Ramos (cell line): ENCODE measurements around the gene SEC23IP.
"Not testable (repeated sequence)": the region's sequence is repeated elsewhere in the genome, so short reads cannot be mapped to it uniquely, and the experiment has no call there.

Experiments used
- in situ Hi-C: fragments of 300-500 bp; cut with MboI; formaldehyde crosslinking; loops from one replicate; pipeline ENCODE4 v1.14.3; 2022; ENCODE audit warnings: low sequenced_read_pairs; ENCODE audit not compliant: unreplicated experiment

The SEC23IP gene

DNA sequence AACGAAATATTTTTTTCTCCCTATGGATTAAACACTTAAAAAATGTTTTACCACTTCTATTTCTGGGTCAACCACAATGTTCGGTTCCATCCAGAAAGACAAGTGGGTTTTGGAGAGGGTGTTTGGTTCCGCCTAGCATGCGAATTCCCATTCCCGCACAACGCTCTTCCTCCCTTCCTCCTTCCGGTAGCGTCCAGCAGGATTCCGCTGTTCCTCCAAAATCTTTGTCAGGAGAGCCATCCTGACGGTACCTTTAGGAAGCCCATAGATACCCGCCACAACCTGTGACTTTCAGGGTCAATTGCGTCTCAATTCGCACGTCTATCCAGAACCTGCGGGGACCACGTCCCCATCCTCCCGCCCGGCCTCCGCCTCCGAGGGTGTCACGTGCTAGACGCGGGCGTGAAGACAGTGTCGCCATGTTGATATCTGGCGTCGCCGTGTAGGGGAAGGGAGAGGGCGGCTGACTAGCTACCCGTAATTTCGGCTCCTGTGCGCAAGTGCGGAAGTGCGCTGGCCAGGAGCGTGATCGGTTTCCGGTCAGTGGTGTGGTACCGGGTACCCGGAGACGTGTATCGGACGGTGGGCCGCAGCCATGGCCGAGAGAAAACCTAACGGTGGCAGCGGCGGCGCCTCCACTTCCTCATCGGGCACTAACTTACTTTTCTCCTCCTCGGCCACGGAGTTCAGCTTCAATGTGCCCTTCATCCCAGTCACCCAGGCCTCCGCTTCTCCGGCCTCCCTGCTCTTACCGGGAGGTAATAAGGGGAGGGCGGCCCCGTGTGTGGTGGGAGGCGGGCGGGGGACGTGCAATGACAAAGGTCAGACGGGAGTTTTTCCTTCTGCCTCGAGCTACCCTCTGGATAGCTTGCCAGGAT is at the start of gene SEC23IP:
TSS of gene SEC23IP (plus strand) at position 543 of the 878 bp plus-strand sequence. CDS start at position 596, 53 bp downstream.
- in situ Hi-C loops = no loop called here

DNA sequence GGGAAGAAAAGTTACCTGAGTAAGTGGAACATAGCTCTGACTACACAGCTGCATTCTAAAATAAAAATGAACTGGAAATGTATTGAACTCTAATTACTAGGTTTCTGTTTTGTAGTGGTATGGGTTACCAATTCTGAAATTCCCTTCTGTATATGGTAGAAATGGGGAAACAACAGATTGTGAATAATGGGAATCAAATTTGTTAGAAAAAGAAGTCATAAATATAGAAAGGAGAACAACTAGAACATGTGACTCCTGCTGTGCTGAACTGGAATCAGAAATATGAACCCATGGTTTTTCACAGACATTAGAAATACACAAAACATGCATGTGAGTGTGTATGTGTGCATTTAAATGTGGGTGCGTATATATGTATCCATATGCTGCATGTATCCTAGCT is 46.9 kb upstream of the SEC23IP start:
- in situ Hi-C loops = no loop called here

DNA sequence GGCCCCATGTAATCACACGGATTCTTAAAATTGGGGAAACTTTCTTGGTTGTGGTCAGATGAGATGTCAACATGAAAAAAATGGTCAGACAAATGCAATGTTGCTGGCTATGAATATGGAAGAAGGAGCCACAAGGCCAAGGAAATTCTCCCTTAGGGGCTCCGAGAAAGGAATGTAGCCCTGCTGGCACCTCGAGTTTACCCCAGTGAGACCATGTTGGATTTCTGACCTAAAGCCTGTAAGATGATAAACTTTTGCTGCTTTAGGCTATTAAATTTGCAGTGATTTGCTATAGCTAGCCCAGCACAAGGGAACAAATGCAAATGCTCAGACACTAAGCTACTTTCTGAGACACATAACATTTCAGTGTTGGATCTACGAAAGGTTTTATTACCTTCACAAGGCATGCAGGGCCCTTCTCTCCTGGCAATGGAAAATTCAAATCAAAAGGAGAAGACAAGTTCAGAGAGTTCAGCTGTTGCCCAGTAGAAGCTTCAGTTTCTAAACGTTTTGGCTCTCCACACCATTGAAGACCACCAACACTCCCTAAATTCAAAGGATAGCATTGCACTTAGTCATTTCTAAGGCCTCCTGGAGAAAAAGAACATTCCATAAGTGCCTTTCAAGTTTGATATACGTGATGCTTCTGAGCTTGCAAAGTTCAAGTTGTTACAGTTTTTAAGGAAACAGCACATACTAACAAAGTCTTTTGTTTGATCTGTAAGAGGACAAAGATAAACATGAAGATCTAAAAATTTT is 43.3 kb upstream of the SEC23IP start:
- in situ Hi-C loops = no loop called here

DNA sequence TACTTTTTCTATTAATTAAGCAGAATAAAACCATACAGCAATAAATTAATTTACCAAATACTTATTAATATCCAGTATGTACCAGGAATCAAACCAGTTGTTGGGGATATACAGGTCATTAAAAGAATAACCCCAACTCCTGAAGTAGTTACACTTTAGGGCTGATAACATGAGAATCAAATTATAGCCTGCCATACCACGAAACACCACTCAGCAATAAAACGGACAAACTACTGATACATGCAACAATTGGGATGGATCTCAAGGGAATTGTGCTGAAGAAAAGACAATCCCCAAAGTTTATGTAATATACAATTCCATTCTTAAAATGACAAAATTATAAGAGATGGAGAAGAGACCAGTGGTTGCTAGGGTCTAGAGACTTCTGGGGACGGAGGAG is 42.6 kb upstream of the SEC23IP start:
- in situ Hi-C loops = loop anchor here (10.0 kb wide), 2 partner anchors 155 to 655 kb away; no protein-coding TSS in a partner anchor

DNA sequence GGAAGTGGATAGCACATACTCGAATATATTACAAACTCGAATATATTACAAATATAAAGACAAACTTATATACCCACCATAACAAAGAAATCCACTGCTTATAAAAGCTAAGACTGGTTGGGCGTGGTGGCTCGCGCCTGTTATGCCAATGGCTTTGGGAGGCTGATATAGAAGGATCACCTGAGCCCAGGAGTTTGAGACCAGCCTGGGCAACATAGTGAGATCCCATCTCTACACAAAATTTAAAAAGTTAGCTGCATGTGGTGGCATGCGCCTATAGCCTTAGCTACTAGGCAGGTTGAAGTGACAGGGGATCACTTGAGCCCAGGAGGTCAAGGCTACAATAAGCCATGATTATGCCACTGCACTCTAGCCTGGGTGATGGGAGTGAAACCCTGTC is 40.3 kb upstream of the SEC23IP start:
- in situ Hi-C loops = loop anchor here (10.0 kb wide), 2 partner anchors 157 to 657 kb away; no protein-coding TSS in a partner anchor

DNA sequence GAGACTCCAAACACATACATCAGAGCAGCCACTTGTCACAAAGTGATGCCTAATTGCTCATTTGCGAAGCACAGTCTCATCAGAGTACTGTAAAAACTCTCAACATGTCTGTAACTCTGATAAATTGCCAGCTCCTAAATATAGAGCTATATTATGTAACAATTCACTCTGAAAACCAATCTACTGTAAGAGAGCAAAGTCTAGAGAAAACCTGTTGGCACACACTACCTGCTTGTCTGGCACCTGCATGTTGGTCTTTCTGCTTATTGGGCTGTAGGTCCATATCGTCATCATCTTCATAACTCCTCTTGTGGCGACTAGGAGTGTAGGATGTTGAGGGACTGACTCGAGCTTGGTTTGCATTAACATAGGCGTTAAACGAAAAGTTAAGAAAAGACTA is 39.7 kb upstream of the SEC23IP start:
- in situ Hi-C loops = loop anchor here (10.0 kb wide), 2 partner anchors 158 to 658 kb away; no protein-coding TSS in a partner anchor

DNA sequence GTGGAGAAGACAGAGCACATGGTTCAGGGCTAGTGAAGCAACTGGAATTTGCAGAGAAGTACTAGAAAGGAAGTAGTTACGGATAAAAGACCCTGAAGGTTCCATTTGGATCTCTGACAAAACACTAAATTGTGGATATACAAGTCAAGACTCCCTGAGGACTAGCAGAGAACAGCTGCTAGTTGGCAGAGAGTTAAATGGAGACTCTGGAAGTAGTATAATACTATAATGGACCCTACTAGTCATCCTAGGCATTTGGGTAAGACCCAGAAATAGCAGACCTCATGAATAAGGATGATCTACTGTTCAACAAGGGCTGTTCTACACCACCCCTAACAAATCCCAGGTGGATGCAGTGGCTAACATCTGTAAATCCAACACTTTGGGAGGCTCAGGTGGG is 39.0 kb upstream of the SEC23IP start:
- in situ Hi-C loops = loop anchor here (10.0 kb wide), 2 partner anchors 159 to 659 kb away; no protein-coding TSS in a partner anchor

DNA sequence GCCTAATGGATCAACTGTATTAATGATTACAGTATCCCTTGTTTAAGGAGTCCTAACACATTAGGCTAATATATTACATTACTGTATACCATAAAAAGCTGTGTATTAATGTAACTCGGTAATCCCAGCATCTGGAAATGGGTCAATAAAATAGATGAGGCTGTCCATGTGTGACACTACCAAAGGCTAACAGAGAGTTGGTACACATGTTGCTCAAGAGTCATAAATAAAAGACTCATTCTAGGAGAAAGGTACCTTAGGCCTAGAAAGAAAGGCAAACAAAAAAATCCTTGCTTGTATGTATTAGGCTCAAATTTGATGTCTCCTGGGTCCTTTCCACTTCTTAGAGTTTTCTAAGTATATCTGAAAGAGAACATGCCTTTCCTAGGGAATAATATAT is 34.5 kb upstream of the SEC23IP start:
- in situ Hi-C loops = loop anchor here (10.0 kb wide), 2 partner anchors 163 to 663 kb away; no protein-coding TSS in a partner anchor

DNA sequence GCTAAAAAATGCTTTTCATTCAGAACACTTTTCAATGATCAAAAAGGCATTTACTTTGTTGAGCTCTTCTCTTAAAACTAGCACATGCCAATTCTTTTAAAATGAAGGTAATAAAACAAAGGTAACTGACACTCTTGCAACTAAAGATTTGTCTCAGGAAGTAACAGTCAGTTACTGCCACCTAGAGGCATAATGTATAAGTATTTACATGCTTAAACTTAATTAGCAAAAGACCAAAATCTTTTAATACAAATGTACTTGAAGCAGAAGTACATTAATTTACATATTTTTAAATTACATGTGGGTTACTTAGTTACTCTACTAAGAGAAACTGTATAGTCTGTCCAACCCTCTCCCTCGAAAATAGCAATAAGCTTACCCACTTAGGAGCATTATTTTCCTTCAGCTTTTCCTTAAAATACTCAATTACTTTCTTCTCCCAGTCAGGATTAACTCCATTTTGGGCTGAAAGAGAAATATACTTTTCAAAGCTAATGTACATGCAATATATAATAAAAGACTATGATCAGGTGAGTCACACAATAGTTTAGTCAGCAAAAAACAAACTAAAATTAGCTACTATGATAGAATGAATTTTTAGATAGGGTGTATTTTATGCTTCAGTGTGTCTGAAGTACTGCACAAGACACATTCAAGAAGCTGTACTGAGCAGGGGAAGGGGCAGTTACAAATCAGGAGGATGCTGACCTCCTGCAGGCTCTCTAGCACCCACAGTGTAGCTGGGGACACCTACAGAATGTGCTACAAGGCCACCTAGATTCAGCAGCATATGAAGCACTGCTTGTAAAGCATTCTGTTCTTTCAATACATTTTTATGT is 32.9 kb upstream of the SEC23IP start:
- in situ Hi-C loops = loop anchor here (10.0 kb wide), 2 partner anchors 165 to 665 kb away; no protein-coding TSS in a partner anchor

DNA sequence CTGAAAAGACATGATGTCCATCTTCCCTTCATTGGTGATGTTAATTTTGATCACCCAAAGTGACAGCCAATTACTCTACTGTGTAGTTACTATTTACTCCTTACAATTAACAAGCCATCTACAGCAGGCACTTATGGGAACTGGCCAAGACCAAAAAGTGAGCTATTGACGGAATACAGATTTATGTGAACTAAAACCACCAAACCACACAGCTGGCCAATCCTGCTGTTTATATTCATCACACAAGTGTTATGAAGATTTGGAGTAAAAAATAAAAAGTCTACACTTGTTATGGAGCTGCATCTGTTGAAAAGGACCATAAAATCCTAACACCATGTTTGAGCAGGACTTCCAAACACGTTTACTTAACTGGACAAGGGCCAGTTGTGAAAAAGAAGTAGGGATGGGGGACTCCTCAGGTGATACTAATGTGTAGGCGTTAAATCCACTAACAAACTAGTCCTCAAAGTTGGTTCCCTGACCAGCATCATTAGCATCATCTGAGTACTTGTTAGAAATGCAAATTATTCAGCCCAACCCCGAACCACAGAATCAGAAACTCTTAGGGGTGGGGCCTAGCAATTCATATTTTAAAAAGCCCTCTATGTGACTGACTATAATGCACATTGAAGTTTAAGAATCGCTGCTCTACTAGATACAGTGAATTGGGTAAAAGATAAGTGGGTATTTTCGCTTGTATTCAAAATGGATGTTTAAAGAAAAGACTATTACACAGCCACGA is 31.5 kb upstream of the SEC23IP start:
- in situ Hi-C loops = no loop called here

DNA sequence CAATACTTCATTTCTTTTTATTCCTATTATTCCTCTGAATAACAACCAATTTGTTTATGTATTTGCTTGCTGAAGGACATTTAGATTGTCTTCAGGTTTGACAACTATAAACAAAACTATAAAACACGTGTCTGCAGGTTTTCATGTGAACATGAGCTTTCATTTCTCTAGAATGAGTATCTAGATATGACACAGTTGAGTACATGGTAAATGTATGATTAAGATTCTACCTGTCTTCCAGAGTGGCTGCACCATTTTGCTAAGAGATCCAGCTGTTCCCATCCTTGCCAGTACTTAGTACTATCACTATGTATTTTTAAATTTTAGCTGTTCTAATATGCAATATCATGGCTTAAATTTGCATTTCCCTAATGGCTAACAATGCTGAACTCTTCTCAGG is 30.0 kb upstream of the SEC23IP start:
- in situ Hi-C loops = no loop called here

DNA sequence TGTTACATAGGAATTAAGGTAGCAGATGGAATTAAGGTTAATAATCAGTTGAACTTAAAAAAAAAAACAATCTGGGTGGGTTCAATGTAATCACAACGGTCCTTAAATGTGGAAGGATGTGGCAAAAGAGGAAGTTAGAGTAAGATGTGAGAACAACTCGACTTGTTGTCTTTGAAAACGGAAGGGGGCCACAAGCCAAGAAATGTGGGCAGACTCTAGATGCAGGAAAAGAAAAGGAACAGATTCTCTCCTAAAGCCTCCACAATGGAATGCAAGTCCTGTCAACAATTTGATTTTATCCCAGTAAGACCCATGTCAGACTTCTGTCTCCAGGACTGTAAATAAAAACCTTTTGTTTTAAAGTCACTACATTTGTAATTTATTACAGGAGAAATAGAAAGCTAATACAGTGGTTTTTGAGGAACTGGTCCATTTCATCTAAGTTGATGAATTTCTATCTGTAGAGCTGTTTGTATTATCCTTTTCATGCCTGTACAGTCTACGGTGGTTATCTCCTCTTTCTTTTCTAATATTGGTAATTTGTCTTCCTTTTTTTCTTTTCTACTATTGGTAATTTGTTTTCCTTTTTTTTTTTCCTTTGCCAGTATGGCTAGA is 28.5 kb upstream of the SEC23IP start:
- in situ Hi-C loops = no loop called here

DNA sequence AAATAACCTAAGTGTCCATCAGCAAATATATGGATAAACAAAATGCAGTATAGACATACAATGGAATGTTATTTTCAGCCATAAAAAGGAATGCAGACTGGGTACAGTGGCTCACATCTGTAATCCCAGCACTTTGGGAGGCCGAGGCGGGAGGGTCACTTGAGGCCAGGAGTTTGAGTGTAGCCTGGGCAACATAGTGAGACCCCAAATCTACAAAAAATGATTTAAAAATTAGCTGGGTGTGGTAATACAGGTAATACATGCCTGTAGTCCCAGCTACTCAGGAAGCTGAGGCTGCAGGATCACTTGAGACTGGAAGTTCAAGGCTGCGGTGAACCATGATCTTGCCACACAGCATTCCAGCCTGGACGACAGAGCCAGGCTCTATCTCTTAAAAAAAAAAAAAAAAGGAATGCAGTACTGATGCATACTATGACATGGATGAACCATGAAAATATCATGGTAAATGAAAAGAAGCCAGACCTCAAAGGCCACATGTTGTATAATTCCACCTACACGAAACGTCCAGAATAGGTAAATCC is 26.8 kb upstream of the SEC23IP start:
- in situ Hi-C loops = no loop called here

DNA sequence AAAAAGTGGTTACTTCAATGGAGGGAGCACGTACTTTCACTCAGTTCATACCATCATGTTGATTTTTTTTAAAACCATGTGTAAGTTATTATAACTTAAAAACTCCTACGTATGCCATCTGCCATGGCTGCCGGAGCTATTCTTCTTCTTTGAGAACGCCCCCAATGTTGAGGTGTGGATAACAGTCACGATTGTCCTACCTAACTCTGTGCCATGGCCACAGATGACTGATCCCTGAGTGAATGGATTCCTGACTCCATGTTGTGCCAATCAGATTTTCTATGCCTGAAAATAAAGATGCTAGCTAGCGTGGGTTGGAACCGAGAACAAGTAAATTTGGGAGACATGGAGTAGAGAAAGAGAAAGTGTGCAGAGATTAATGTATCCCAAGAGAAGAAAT is 25.2 kb upstream of the SEC23IP start:
- in situ Hi-C loops = no loop called here

DNA sequence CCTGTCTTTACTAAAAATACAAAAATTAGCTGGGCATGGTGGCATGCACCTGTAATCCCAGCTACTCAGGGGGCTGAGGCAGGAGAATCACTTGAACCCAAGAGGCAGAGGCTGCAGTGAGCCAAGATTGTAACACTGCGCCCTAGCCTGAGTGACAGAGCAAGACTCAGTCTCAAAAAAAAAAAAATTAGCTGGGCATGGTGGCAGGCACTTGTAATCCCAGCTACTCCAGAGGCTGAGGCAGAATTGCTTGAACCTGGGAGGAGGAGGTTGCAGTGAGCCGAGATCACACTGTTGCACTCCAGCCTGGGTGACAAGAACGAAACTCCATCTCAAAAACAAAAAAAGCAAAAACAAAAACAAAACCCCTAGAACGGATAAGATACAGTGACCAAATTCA is 23.1 kb upstream of the SEC23IP start:
- in situ Hi-C loops = not testable (repeated sequence)

DNA sequence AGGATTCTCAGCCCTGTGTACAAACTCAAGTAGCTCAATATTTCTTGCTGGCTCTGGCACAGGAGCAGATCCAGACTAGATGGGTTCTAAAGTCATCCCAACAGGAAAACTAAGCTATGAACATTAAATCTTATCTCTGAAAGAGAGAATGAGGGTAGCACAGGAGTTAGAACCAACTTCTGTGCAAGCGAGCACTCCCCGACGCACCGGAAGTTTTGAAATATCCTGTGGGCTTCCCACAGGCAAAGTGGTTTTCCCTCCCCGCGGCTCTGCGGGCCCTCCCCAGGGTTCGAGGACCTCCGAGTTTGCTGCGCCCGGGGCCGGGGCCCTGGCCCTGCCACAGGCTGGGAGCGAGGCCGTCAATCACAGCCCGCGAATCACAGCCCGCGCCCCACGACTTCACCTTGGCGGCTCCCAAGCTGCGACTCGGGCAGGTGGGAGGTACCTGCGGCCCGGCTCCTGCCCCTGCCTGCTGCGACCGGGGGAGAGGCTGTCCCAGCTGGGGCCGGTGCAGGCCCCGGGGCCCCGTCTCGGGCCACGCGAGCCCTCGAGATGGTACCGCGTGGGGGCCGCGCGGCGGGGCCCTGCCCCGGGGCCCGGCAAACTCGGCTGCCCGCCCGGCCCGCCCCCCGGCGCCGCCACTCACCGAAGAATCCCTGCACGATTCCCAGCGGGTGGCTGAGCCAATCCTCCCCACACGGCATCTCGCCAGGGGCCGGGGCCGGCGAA is 20.5 kb upstream of the SEC23IP start:
- in situ Hi-C loops = no loop called here

DNA sequence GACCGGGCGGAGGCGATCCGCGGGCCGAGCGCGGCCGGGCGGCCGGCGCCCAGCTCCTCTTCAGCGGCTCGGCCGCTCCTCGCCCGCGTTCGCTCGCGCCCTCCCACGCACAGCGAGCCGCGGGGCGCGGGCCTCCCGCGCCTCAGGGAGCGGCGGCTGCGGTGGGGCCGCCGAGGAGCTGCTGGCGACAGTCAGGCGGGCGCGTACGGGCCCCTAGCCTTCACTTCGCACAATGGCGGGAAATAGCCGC is 20.0 kb upstream of the SEC23IP start, which contains the start of gene MCMBP:
TSS of gene MCMBP (minus strand) at position 234 of the 250 bp plus-strand sequence. CDS start 259 bp downstream, outside the sequence.
- in situ Hi-C loops = no loop called here
